Cardiac fibroblast (primary cell): ENCODE measurements around the gene POLE3.
"Not testable (repeated sequence)": the region's sequence is repeated elsewhere in the genome, so short reads cannot be mapped to it uniquely, and the experiment has no call there.

Experiments used
- DNase-seq, 2 donors: peaks; one replicate each; pipeline versions ENCODE4 v3.0.0 to v3.0.0-alpha.2; 2010; ENCODE audit warnings: low read depth in 2 of 2
- H3K4me3 ChIP-seq, 2 donors: replicated peaks in 1 of 2; 1 replicate in 1 of 2; 2 replicates in 1 of 2; pipeline ENCODE4 v1.5.1; 2011; ENCODE audit warnings: low read depth in 2 of 2, low read length in 2 of 2, mild to moderate bottlenecking in 2 of 2, moderate library complexity in 1 of 2
- TF ChIP-seq, protein P1 (sequence below): IDR thresholded peaks from one replicate; pipeline ENCODE4 v1.5.1; 2011; ENCODE audit warnings: low read depth, mild to moderate bottlenecking, low read length, inconsistent platforms

POLE3 gene

GRCh38 chr9:113444736-113445135 is 34.3 kb upstream of the POLE3 start:
- TF ChIP-seq, protein P1, sequence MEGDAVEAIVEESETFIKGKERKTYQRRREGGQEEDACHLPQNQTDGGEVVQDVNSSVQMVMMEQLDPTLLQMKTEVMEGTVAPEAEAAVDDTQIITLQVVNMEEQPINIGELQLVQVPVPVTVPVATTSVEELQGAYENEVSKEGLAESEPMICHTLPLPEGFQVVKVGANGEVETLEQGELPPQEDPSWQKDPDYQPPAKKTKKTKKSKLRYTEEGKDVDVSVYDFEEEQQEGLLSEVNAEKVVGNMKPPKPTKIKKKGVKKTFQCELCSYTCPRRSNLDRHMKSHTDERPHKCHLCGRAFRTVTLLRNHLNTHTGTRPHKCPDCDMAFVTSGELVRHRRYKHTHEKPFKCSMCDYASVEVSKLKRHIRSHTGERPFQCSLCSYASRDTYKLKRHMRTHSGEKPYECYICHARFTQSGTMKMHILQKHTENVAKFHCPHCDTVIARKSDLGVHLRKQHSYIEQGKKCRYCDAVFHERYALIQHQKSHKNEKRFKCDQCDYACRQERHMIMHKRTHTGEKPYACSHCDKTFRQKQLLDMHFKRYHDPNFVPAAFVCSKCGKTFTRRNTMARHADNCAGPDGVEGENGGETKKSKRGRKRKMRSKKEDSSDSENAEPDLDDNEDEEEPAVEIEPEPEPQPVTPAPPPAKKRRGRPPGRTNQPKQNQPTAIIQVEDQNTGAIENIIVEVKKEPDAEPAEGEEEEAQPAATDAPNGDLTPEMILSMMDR: no peak
- no peak overlapping the region for H3K4me3 ChIP-seq

GRCh38 chr9:113437716-113438115 is 27.2 kb upstream of the POLE3 start:
- DNase-seq, H3K4me3 ChIP-seq: not testable (repeated sequence)

More at GRCh38 chr9:113444736-113445135, 34.3 kb upstream of the POLE3 start:
- no peak for DNase-seq

DNA sequence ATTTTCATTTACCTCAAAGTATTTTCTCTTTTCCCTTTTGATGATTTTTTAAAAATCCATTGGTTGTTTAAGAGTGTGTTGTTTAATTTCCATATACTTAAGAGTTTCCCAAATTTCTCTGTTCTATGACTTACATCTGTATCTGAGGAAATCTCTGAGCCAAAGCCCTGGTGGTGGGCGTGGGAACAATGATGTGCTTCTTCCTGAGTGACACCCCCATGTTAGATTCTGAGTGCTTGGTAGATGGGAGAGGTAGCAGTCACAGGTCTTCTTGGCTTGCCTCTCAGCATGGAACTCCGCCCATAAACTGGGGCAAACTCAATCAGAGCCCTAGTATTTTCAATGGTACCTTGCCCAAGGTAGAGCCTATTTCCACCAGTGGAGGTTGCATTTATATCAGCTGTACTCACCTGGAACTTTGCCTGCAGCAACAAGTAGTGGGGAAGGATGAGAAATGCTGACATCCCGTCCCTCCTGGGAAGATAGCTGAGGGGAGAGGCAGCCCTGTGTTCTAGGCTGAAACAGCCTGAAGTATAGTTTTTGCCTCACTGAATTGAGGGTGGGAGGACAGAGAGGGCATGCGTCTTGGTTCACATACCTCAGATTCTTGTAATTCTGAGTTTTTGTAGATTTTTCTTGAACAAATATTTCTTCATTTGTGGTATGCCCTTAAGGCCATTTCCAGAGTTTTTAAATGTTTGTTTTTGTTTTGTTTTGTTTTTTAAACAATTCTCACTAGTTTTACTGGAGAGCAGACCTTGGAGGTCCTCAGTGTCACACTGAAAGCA is 26.4 kb upstream of the POLE3 start:
- TF ChIP-seq, protein P1: no peak
- H3K4me3 ChIP-seq: no peak overlapping the region
- peak in 1 of 2 donors; percentile 15 for DNase-seq

- no peak for DNase-seq
- no peak overlapping the region for H3K4me3 ChIP-seq
- TF ChIP-seq, protein P1: no peak
Observed at GRCh38 chr9:113431191-113431590, 20.7 kb upstream of the POLE3 start.

DNA sequence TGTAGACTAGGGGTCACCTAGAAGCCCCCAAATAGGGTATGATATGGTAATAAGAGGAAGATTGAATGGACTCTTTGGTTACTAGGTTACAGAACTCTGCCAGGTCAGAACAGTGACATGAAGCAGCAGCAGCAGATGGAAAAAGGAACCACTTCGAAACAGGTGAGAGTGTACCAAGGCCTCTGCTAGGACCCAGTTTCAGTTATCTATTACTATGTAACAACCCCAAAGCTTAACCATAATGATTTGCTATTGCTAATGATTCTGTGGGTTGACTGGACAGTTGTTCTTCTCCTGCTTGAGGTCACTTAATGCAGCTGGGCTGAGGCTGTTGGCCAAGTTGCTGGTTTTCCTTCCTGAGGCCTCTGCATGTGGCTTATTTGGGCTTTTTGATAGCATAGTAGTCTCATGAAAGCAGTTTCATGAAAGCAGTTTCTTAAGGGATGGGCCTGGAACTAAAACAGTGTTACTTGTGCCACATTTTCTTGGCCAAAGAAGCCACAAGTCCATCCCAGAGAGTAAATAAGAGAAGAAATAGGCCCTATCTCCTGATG is 17.7 kb upstream of the POLE3 start:
- TF ChIP-seq, protein P1: no peak
- no peak overlapping the region for H3K4me3 ChIP-seq
- DNase-seq: peak in 1 of 2 donors; percentile 32

GRCh38 chr9:113427629-113428028 is 17.2 kb upstream of the POLE3 start:
- no peak overlapping the region for H3K4me3 ChIP-seq
- peak; percentile 67 to 76 for DNase-seq
- TF ChIP-seq, protein P1: no peak

DNA sequence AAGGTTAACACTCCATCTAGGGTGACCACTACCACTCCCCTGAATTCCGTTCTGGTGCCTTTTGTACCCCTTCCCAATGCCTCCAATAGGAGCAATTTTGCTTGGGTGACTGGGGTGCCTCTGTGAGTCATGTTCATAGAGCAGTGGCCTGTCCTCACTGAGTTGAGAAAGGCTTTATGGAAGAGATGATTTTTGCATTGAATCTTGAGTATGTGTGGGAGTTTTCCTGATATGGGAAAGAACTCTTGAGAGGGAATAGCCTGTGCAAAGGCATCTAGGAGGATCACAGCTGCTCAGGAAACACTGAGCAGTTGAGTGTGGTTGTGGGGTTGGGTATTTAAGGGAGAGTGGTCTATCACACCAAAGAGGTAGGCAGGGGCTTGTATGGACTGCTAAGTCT is 16.2 kb upstream of the POLE3 start:
- DNase-seq: peak in 1 of 2 donors; percentile 17
- no peak overlapping the region for H3K4me3 ChIP-seq
- TF ChIP-seq, protein P1: no peak
